Liver (tissue), 9 donors: ENCODE measurements around the gene FEM1B. TPM values are rescaled to one million over a fixed set of nuclear protein-coding genes. Genes with fewer than 3 reads are reported as not detected.

ENCODE experiments used
- DNase-seq: peaks from one replicate; pipeline ENCODE4 v3.0.0-alpha.2; 2017; ENCODE audit warnings: low spot score
- H3K27ac ChIP-seq, 2 donors: one replicate each; pipeline ENCODE4 v1.7.0; 2013; ENCODE audit warnings: inconsistent platforms in 2 of 2, low read length in 2 of 2, control low read depth in 1 of 2, low read depth in 1 of 2, mild to moderate bottlenecking in 1 of 2
- H3K27me3 ChIP-seq, 4 donors: one replicate each; pipeline versions ENCODE4 v1.6.1 to v1.7.0; 2013; ENCODE audit warnings: low read length in 3 of 4, inconsistent platforms in 1 of 4, mild to moderate bottlenecking in 1 of 4, moderate library complexity in 1 of 4; ENCODE audit not compliant: control insufficient read depth in 4 of 4, insufficient read depth in 4 of 4
- H3K36me3 ChIP-seq, 4 donors: one replicate each; pipeline versions ENCODE4 v1.6.1 to v1.7.0; 2013; ENCODE audit warnings: low read length in 3 of 4, mild to moderate bottlenecking in 3 of 4, low read depth in 1 of 4, moderate library complexity in 1 of 4; ENCODE audit not compliant: control insufficient read depth in 4 of 4, insufficient read depth in 3 of 4
- H3K4me1 ChIP-seq, 4 donors: one replicate each; pipeline versions ENCODE4 v1.6.1 to v1.7.0; 2013; ENCODE audit warnings: low read length in 3 of 4, mild to moderate bottlenecking in 3 of 4, moderate library complexity in 1 of 4; ENCODE audit not compliant: control insufficient read depth in 4 of 4, insufficient read depth in 4 of 4
- H3K4me3 ChIP-seq, 3 donors: one replicate each; pipeline versions ENCODE4 v1.6.1 to v1.7.0; 2013; ENCODE audit warnings: low read length in 3 of 3, control low read depth in 1 of 3, low read depth in 1 of 3, mild to moderate bottlenecking in 1 of 3
- H3K9ac ChIP-seq, 2 donors: one replicate each; pipeline ENCODE4 v1.7.0; 2013; ENCODE audit warnings: low read length in 2 of 2, mild to moderate bottlenecking in 2 of 2, moderate library complexity in 2 of 2, control low read depth in 1 of 2, low read depth in 1 of 2
- H3K9me3 ChIP-seq, 4 donors: one replicate each; pipeline versions ENCODE4 v1.6.1 to v1.7.0; 2013; ENCODE audit warnings: low read length in 3 of 4; ENCODE audit not compliant: control insufficient read depth in 4 of 4
- ATF3 ChIP-seq: IDR thresholded peaks from 2 replicates; pipeline ENCODE4 v1.6.1; 2016; ENCODE audit warnings: antibody characterized with exemption
- CTCF ChIP-seq: fragments of 150-350 bp; IDR thresholded peaks from 2 replicates; pipeline ENCODE4 v1.5.1; 2017; ENCODE audit warnings: improper control_type of control experiment, low read depth, low read length; ENCODE audit not compliant: missing input control
- EGR1 ChIP-seq, 2 donors: IDR thresholded peaks; 2 replicates each; pipeline ENCODE4 v1.6.1; 2016 to 2018; ENCODE audit warnings: antibody characterized with exemption in 2 of 2, low read depth in 2 of 2
- FOXA1 ChIP-seq: IDR thresholded peaks from 2 replicates; pipeline ENCODE4 v1.6.1; 2016; ENCODE audit warnings: antibody characterized with exemption
- FOXA2 ChIP-seq: IDR thresholded peaks from 2 replicates; pipeline ENCODE4 v1.6.1; 2016; ENCODE audit warnings: antibody characterized with exemption
- GABPA ChIP-seq, 2 donors: IDR thresholded peaks in 1 of 2; conservative IDR thresholded peaks in 1 of 2; 2 replicates each; pipeline ENCODE4 v1.6.1; 2016; ENCODE audit warnings: antibody characterized with exemption in 2 of 2, mild to moderate bottlenecking in 1 of 2, moderate library complexity in 1 of 2
- HNF4A ChIP-seq, 2 donors: conservative IDR thresholded peaks; 2 replicates each; pipeline ENCODE4 v1.6.1; 2016; ENCODE audit warnings: antibody characterized with exemption in 2 of 2, mild to moderate bottlenecking in 2 of 2
- HNF4G ChIP-seq: IDR thresholded peaks from 2 replicates; pipeline ENCODE4 v1.6.1; 2016; ENCODE audit warnings: antibody characterized with exemption
- JUND ChIP-seq, 2 donors: IDR thresholded peaks; 2 replicates each; pipeline ENCODE4 v1.6.1; 2016; ENCODE audit warnings: antibody characterized with exemption in 2 of 2
- MAX ChIP-seq: IDR thresholded peaks from 2 replicates; pipeline ENCODE4 v1.6.1; 2016; ENCODE audit warnings: antibody characterized with exemption
- NR2F2 ChIP-seq: IDR thresholded peaks from 2 replicates; pipeline ENCODE4 v1.6.1; 2016; ENCODE audit warnings: antibody characterized with exemption
- RAD21 ChIP-seq, 2 donors: IDR thresholded peaks; 2 replicates each; pipeline ENCODE4 v1.6.1; 2016; ENCODE audit warnings: antibody characterized with exemption in 2 of 2, mild to moderate bottlenecking in 2 of 2
- REST ChIP-seq: IDR thresholded peaks from 2 replicates; pipeline ENCODE4 v1.6.1; 2016; ENCODE audit warnings: antibody characterized with exemption, mild to moderate bottlenecking
- RXRA ChIP-seq, 2 donors: IDR thresholded peaks; 2 replicates each; pipeline ENCODE4 v1.6.1; 2017 to 2018; ENCODE audit warnings: antibody characterized with exemption in 2 of 2, mild to moderate bottlenecking in 1 of 2
- SP1 ChIP-seq: IDR thresholded peaks from 2 replicates; pipeline ENCODE4 v1.6.1; 2018; ENCODE audit warnings: antibody characterized with exemption, mild to moderate bottlenecking
- TAF1 ChIP-seq: conservative IDR thresholded peaks from 2 replicates; pipeline ENCODE4 v1.6.1; 2016; ENCODE audit warnings: antibody characterized with exemption, mild to moderate bottlenecking
- YY1 ChIP-seq: IDR thresholded peaks from 2 replicates; pipeline ENCODE4 v1.6.1; 2016; ENCODE audit warnings: antibody characterized with exemption, mild to moderate bottlenecking
- ZBTB33 ChIP-seq: IDR thresholded peaks from 2 replicates; pipeline ENCODE4 v1.6.1; 2016; ENCODE audit warnings: antibody characterized with exemption
- WGBS: extraction: QIAGEN DNeasy Blood & Tissue Kit; methylation state at CpG from one replicate; pipeline ENCODE4 v1.1.7; 2013; 5-methylcytosine and 5-hydroxymethylcytosine counted together
- polyA plus RNA-seq, 2 donors: library from polyadenylated mRNA; stranded (reverse) in 1 of 2; unstranded in 1 of 2; fragments of 200-250 nt in 1 of 2; fragments of >200 nt in 1 of 2; fragmentation: Nextera tagmentation in 1 of 2; extraction: Ambion mirVana in 1 of 2; gene quantifications; one replicate each; pipeline versions ENCODE4 v1.2.1 to v1.2.3, GENCODE V29; 2013 to 2015
- total RNA-seq, 2 donors: library from RNA; depleted of rRNA; stranded (reverse); fragments of >200 nt; gene quantifications; one replicate each; pipeline ENCODE4 v1.2.3, GENCODE V29; 2014
- donor health status: healthy.
- donor health status: healthy.
- donor health status: healthy.
- donor health status: healthy.
- donor health status: healthy.

The FEM1B gene
- total and polyA plus RNA-seq, 4 donors = 6.2 to 39.5 (median 17.8) TPM

GRCh38 chr15:68334661-68335124, 57.1 kb downstream of the FEM1B start:
- Histone ChIP-seq H3K27me3 (no peaks in the 10 kb centered on the region), H3K4me3 (no peak overlapping the region), H3K36me3 (no peaks in the 10 kb centered on the region), H3K9me3 (no peaks in the 10 kb centered on the region), H3K4me1 (no peaks in the 10 kb centered on the region), H3K27ac (no peak overlapping the region), H3K9ac (no peak overlapping the region)
- TF ChIP-seq CTCF = no peak
- TF ChIP-seq MAX = no peak
- no peak for TF ChIP-seq YY1
- 77% methylated on average over 9 of the region's 9 CpGs for WGBS
- DNase-seq = no peak

- Histone ChIP-seq H3K36me3 (no peaks in the 10 kb centered on the region), H3K27me3 (no peaks in the 10 kb centered on the region), H3K4me1 (no peaks in the 10 kb centered on the region), H3K9ac (no peak overlapping the region), H3K27ac (no peak overlapping the region), H3K4me3 (no peak overlapping the region), H3K9me3 (no peaks in the 10 kb centered on the region)
- DNase-seq = no peak
- 93% methylated on average over 1 of the region's 1 CpG for WGBS
- TF ChIP-seq HNF4G (no peak), MAX (no peak), FOXA2 (no peak), EGR1 (IDR thresholded peaks at IDR 0.05; ENCODE audit: low read depth in 2 of 2) (no peak), HNF4A (conservative IDR thresholded peaks at IDR 0.05) (no peak), ATF3 (no peak), GABPA (IDR thresholded peaks at IDR 0.05 in 1 of 2, conservative IDR thresholded peaks at IDR 0.05 in 1 of 2) (no peak), YY1 (no peak), JUND (IDR thresholded peaks at IDR 0.05) (no peak)
Observed at GRCh38 chr15:68335251-68335650, 57.7 kb downstream of the FEM1B start.

- Histone ChIP-seq H3K36me3 (no peaks in the 10 kb centered on the region), H3K9ac (no peak overlapping the region), H3K9me3 (no peaks in the 10 kb centered on the region), H3K27me3 (no peaks in the 10 kb centered on the region), H3K4me1 (no peaks in the 10 kb centered on the region), H3K4me3 (no peak overlapping the region), H3K27ac (no peak overlapping the region)
- 66% methylated on average over 14 of the region's 14 CpGs for WGBS
- DNase-seq = no peak
- TF ChIP-seq ZBTB33 (no peak), JUND (IDR thresholded peaks at IDR 0.05) (no peak), RXRA (IDR thresholded peaks at IDR 0.05) (no peak), EGR1 (IDR thresholded peaks at IDR 0.05; ENCODE audit: low read depth in 2 of 2) (no peak), RAD21 (IDR thresholded peaks at IDR 0.05) (no peak), HNF4G (no peak), YY1 (no peak), FOXA1 (no peak), HNF4A (conservative IDR thresholded peaks at IDR 0.05) (no peak), ATF3 (no peak), TAF1 (no peak), NR2F2 (no peak), GABPA (IDR thresholded peaks at IDR 0.05 in 1 of 2, conservative IDR thresholded peaks at IDR 0.05 in 1 of 2) (no peak), MAX (no peak), REST (no peak), SP1 (no peak)
Observed at GRCh38 chr15:68335655-68336054, 58.1 kb downstream of the FEM1B start.
